Endothelial cell of umbilical vein (primary cell): ENCODE data around the gene TEAD3. TPM values are rescaled to one million over a fixed set of nuclear protein-coding genes. Genes with fewer than 3 reads are reported as not detected.

ENCODE experiments used
- Bru-seq: library from RNA; stranded (reverse); fragments of 400-500 nt; gene quantifications from one replicate; lab custom pipeline; 2021; lab: Mats Ljungman, UMichigan
- BruChase-seq, 2 experiments: library from RNA; stranded (reverse); fragments of 400-500 nt; gene quantifications; one replicate each; lab custom pipeline; 2021; lab: Mats Ljungman, UMichigan
- BruUV-seq: library from RNA; stranded (reverse); fragments of 400-500 nt; replicated peaks from 2 replicates; lab custom pipeline; 2021; lab: Mats Ljungman, UMichigan
- CTCF ChIA-PET: fragments of 300-600, 350-600 bp; sonication (Branson Sonifier 250); formaldehyde crosslinking; loops from one replicate; lab custom pipeline; 2021; ENCODE audit warnings: antibody characterized with exemption, inconsistent platforms; lab: Charles Lee
- POLR2A ChIA-PET: fragments of 300-600, 350-600 bp; sonication (Branson Sonifier 250); formaldehyde crosslinking; loops from one replicate; lab custom pipeline; 2021; ENCODE audit warnings: antibody characterized with exemption, inconsistent platforms; lab: Charles Lee
- DNase-seq: peaks from one replicate; pipeline ENCODE4 v3.0.0-alpha.2; 2011; ENCODE audit warnings: low read depth, low spot score
- FAIRE-seq: peaks from 2 replicates; lab custom pipeline; 2011; peaks lifted over from hg19 to GRCh38; lab: Jason Lieb, UNC
- H2AFZ ChIP-seq: 2 replicates; pipeline ENCODE4 v1.6.0; 2012; ENCODE audit warnings: low read depth, low read length, control low read depth, inconsistent platforms
- H3K27ac ChIP-seq: 2 replicates; pipeline ENCODE4 v1.5.1; 2011; ENCODE audit warnings: low read depth, mild to moderate bottlenecking, control low read depth, low read length, moderate library complexity; ENCODE audit not compliant: insufficient read depth
- H3K27me3 ChIP-seq, 2 experiments: 2 replicates each; pipeline versions ENCODE4 v1.6.0 to v1.6.1; 2011; ENCODE audit warnings: low read length in 2 of 2, mixed read lengths in 1 of 2; ENCODE audit not compliant: control insufficient read depth in 2 of 2, insufficient read depth in 2 of 2
- H3K36me3 ChIP-seq, 2 experiments: 2 replicates in 1 of 2; 3 replicates in 1 of 2; pipeline ENCODE4 v1.5.1; 2011; ENCODE audit warnings: low read length in 2 of 2, mild to moderate bottlenecking in 1 of 2, moderate library complexity in 1 of 2; ENCODE audit not compliant: control insufficient read depth in 2 of 2, insufficient read depth in 2 of 2; ENCODE audit errors: extremely low read depth in 1 of 2
- H3K4me1 ChIP-seq: 3 replicates; pipeline ENCODE4 v1.5.1; 2011; ENCODE audit warnings: mild to moderate bottlenecking, low read length; ENCODE audit not compliant: control insufficient read depth, insufficient read depth; ENCODE audit errors: extremely low read depth
- H3K4me2 ChIP-seq: 2 replicates; pipeline ENCODE4 v1.6.1; 2011; ENCODE audit warnings: low read length, control low read depth, mixed read lengths; ENCODE audit not compliant: insufficient read depth
- H3K4me3 ChIP-seq, 3 experiments: fragments of 200-600 bp in 1 of 3; sonication (generic), shearing (Covaris generic) in 1 of 3; replicated peaks in 1 of 3; 2 replicates each; pipeline ENCODE4 v1.5.1; 2011 to 2016; ENCODE audit warnings: control low read depth in 3 of 3, low read length in 3 of 3, mild to moderate bottlenecking in 2 of 3, inconsistent platforms in 1 of 3, low read depth in 1 of 3, moderate library complexity in 1 of 3; ENCODE audit not compliant: insufficient read depth in 1 of 3
- H3K79me2 ChIP-seq: 2 replicates; pipeline ENCODE4 v1.6.0; 2012; ENCODE audit warnings: low read length, inconsistent platforms; ENCODE audit not compliant: control insufficient read depth, insufficient read depth
- H3K9ac ChIP-seq: replicated peaks from 2 replicates; pipeline ENCODE3; 2011; ENCODE audit warnings: low read length, control low read depth; ENCODE audit not compliant: insufficient read depth; ENCODE audit errors: extremely low read depth
- H3K9me1 ChIP-seq: replicated peaks from 3 replicates; pipeline ENCODE4 v1.6.0; 2011; ENCODE audit warnings: mild to moderate bottlenecking, low read length; ENCODE audit not compliant: control insufficient read depth, insufficient read depth; ENCODE audit errors: extremely low read depth
- H3K9me3 ChIP-seq: replicated peaks from 2 replicates; pipeline ENCODE4 v1.5.1; 2012; ENCODE audit warnings: low read length, inconsistent platforms; ENCODE audit not compliant: control insufficient read depth, insufficient read depth
- H4K20me1 ChIP-seq: replicated peaks from 2 replicates; pipeline ENCODE3; 2011; ENCODE audit warnings: mild to moderate bottlenecking, low read length; ENCODE audit not compliant: control insufficient read depth, insufficient read depth; ENCODE audit errors: extremely low read depth
- CTCF ChIP-seq, 2 donors: IDR thresholded peaks; 1 replicate in 1 of 2; 2 replicates in 1 of 2; pipeline ENCODE4 v1.5.1; 2011; ENCODE audit warnings: low read length in 2 of 2, mild to moderate bottlenecking in 2 of 2, moderate library complexity in 2 of 2, control low read depth in 1 of 2, inconsistent platforms in 1 of 2, low read depth in 1 of 2; ENCODE audit not compliant: insufficient read depth in 1 of 2; ENCODE audit errors: extremely low read depth in 1 of 2
- JUN ChIP-seq: IDR thresholded peaks from 2 replicates; pipeline ENCODE4 v1.6.1; 2011; ENCODE audit warnings: borderline replicate concordance, low read depth; ENCODE audit not compliant: insufficient read length, insufficient read depth
- MYC ChIP-seq: IDR thresholded peaks from one replicate; pipeline ENCODE4 v1.6.1; 2011; ENCODE audit warnings: mild to moderate bottlenecking, low read depth, low read length
- POLR2A ChIP-seq: IDR thresholded peaks from 2 replicates; pipeline ENCODE4 v1.6.1; 2012; ENCODE audit warnings: low read depth, mild to moderate bottlenecking, control low read depth, low read length
- dilution Hi-C: fragments of 300-500 bp; cut with MboI; formaldehyde crosslinking; loops from one replicate; pipeline ENCODE4 v1.15.0; 2019; ENCODE audit warnings: low sequenced_read_pairs; ENCODE audit not compliant: extremely low pct_ligation_motif_present
- intact Hi-C: fragments of 100-400 bp; cut with micrococcal nuclease; formaldehyde crosslinking; loops from one replicate; pipeline ENCODE4 v1.10.0; 2022
- long read RNA-seq: library from polyadenylated mRNA; stranded (forward); transcript quantifications from one replicate; pipeline ENCODE4 v2.0.0, GENCODE V29; 2021
- polyA minus RNA-seq, 3 experiments: library from RNA; depleted of rRNA, polyadenylated mRNA; stranded (reverse); fragments of >200 nt; gene quantifications; 1 replicate in 1 of 3; 2 replicates in 2 of 3; pipeline ENCODE4 v1.2.3, GENCODE V29; 2011
- polyA plus RNA-seq, 4 experiments: library from polyadenylated mRNA; depleted of rRNA in 3 of 4; stranded (reverse) in 3 of 4; unstranded in 1 of 4; fragments of >200 nt; gene quantifications; 2 replicates each; pipeline versions ENCODE4 v1.2.1 to v1.2.3, GENCODE V29; 2011 to 2012; ENCODE audit warnings: missing spikeins in 1 of 4
- total RNA-seq: library from RNA; stranded (reverse); gene quantifications from 2 replicates; pipeline ENCODE4 v1.2.3, GENCODE V29; 2021

Gene TEAD3
- 1.1 and 2.0 TPM in 2 replicates for total RNA-seq
- 1.6 and 1.7 TPM in 2 replicates for polyA plus RNA-seq
- 1.4 and 1.6 TPM in 2 replicates for polyA plus RNA-seq (2011; cell fraction: cytosol; rRNA removed)
- polyA plus RNA-seq (2011; cell fraction: nucleus; rRNA removed), result 2.2 and 3.7 TPM in 2 replicates
- polyA plus RNA-seq (2012), result 1.2 and 2.3 TPM in 2 replicates
- polyA minus RNA-seq, result 0.70 and 2.0 TPM in 2 replicates
- polyA minus RNA-seq (2011; cell fraction: cytosol; rRNA and poly(A)+ RNA removed), result 4.2 TPM
- polyA minus RNA-seq (2011; cell fraction: nucleus; rRNA and poly(A)+ RNA removed), result 0.48 TPM in 2 replicates
- percentile 21 among the genes with signal in this experiment for Bru-seq, nascent RNA
- BruChase-seq, experiment 1, labeled RNA remaining after a 6-hour chase, result percentile 36 among the genes with signal in this experiment
- BruChase-seq, experiment 2, labeled RNA remaining after a 2-hour chase, result percentile 38 among the genes with signal in this experiment
- long read RNA-seq, partial matches to known transcripts, result 0 of 1 reads
- long read RNA-seq, other reads (novel, unspliced or antisense), result 1 of 1 reads

GRCh38 chr6:35496841-35497570 is at the start of gene TEAD3:
Gene TEAD3, minus strand, starts transcription at chr6:35497079.
- H2AFZ ChIP-seq, result peak within 1 kb of the TSS; percentile 50
- peak within 1 kb of the TSS; percentile 43 for H3K4me2 ChIP-seq
- no peak for DNase-seq
- FAIRE-seq, result no peak
- dilution Hi-C loops (no loop called here), intact Hi-C loops (no loop called here)
- POLR2A ChIA-PET, result no interaction called here
- H3K27me3 ChIP-seq, result peaks cover 6 to 14% of the 10 kb centered on the region in 2 experiments
- no peaks in the 10 kb centered on the region for H3K79me2 ChIP-seq
- peak within 1 kb of the TSS; percentile 22 for H3K9ac ChIP-seq
- no peak for TF ChIP-seq JUN
- no peak for TF ChIP-seq CTCF (IDR thresholded peaks at IDR 0.05; ENCODE audit: extremely low read depth in 1 of 2, insufficient read depth in 1 of 2, low read depth in 1 of 2, low read length in 2 of 2)
- no peak for TF ChIP-seq POLR2A
- TF ChIP-seq MYC, result no peak
- no peaks in the 10 kb centered on the region for H3K36me3 ChIP-seq
- peaks cover 4% of the 10 kb centered on the region for H3K4me1 ChIP-seq
- H3K4me3 ChIP-seq, result peak within 1 kb of the TSS; percentile 30 to 53 (median 40)
- H3K9me3 ChIP-seq, result no peaks in the 10 kb centered on the region
- no peaks in the 10 kb centered on the region for H3K9me1 ChIP-seq
- H3K27ac ChIP-seq, result no peak within 1 kb of the TSS
- H4K20me1 ChIP-seq, result no peaks in the 10 kb centered on the region
- BruUV-seq, result no TSS peak
- CTCF ChIA-PET, result interaction anchor here (0.6 to 1.2 kb wide), 5 partner anchors 16 to 456 kb away, joined by 3 to 4 read pairs (median 3); no protein-coding TSS in a partner anchor
